Stimulated activated CD8-positive, alpha-beta memory T cell treated with anti-CD3 and anti-CD28 coated beads, Interleukin-12 subunit alpha, Interleukin-12 subunit beta, amount 100 ng/mL, for 24 hours (primary cell): ENCODE measurements around the gene CCDC177.
A peak's percentile ranks its signal among the peaks of the same experiment; 100 is the strongest.

ENCODE experiments used
- DNase-seq: peaks from one replicate; pipeline ENCODE4 v3.0.0-alpha.2; 2020; ENCODE audit errors: extremely low read depth

CCDC177 gene

GRCh38 chr14:69574263-69574953 is at the start of gene CCDC177:
Gene CCDC177, minus strand, starts transcription at chr14:69574871. Its CDS starts 1,249 bp downstream, at chr14:69573622.
- peak; percentile 37 for DNase-seq

GRCh38 chr14:69624136-69624535 is 49.5 kb upstream of the CCDC177 start:
- DNase-seq: no peak

- no peak for DNase-seq
These were observed 46.3 kb upstream of the CCDC177 start for GRCh38 chr14:69620981-69621380.

GRCh38 chr14:69620211-69620611 is 45.5 kb upstream of the CCDC177 start:
- DNase-seq: no peak

GRCh38 chr14:69619012-69619411 is 44.3 kb upstream of the CCDC177 start:
- no peak for DNase-seq

- DNase-seq: no peak
These were observed 43.1 kb upstream of the CCDC177 start for GRCh38 chr14:69617796-69618195.

- DNase-seq: no peak
These were observed 41.7 kb upstream of the CCDC177 start for GRCh38 chr14:69616408-69616773.

GRCh38 chr14:69615496-69616407 is 41.1 kb upstream of the CCDC177 start:
- DNase-seq: no peak

GRCh38 chr14:69615121-69615495 is 40.4 kb upstream of the CCDC177 start:
- no peak for DNase-seq

GRCh38 chr14:69614592-69614991 is 39.9 kb upstream of the CCDC177 start:
- no peak for DNase-seq

- no peak for DNase-seq
These were observed 38.8 kb upstream of the CCDC177 start for GRCh38 chr14:69613312-69614073.

GRCh38 chr14:69612783-69613130 is 38.1 kb upstream of the CCDC177 start:
- no peak for DNase-seq

- no peak for DNase-seq
These were observed 37.5 kb upstream of the CCDC177 start for GRCh38 chr14:69612014-69612782.

GRCh38 chr14:69611172-69612013 is 36.7 kb upstream of the CCDC177 start, which contains the start of gene SUSD6:
Gene SUSD6, plus strand, starts transcription at chr14:69611596. Its CDS starts 46,997 bp downstream, at chr14:69658593.
- DNase-seq: peak; percentile 72

- no peak for DNase-seq
These were observed 36.2 kb upstream of the CCDC177 start for GRCh38 chr14:69610874-69611171.

- DNase-seq: no peak
These were observed 35.6 kb upstream of the CCDC177 start for GRCh38 chr14:69610020-69610873.

GRCh38 chr14:69606258-69607184 is 31.9 kb upstream of the CCDC177 start:
- no peak for DNase-seq

- no peak for DNase-seq
These were observed 31.1 kb upstream of the CCDC177 start for GRCh38 chr14:69605738-69606137.
